Fibroblast of lung (primary cell): ENCODE data around the gene PDS5B. TPM values are rescaled to one million over a fixed set of nuclear protein-coding genes. Genes with fewer than 3 reads are reported as not detected.

Source experiments
- DNase-seq, 2 donors: peaks; one replicate each; pipeline versions ENCODE4 v3.0.0 to v3.0.0-alpha.2; 2010; ENCODE audit warnings: low read depth in 2 of 2
- H2AFZ ChIP-seq: 2 replicates; pipeline ENCODE4 v1.5.1; 2012; ENCODE audit warnings: low read length, control low read depth, inconsistent platforms
- H3K27ac ChIP-seq: 2 replicates; pipeline ENCODE4 v1.5.1; 2011; ENCODE audit warnings: low read length, control low read depth; ENCODE audit not compliant: insufficient read depth
- H3K27me3 ChIP-seq: 2 replicates; pipeline ENCODE4 v1.5.1; 2011; ENCODE audit warnings: mild to moderate bottlenecking, low read length; ENCODE audit not compliant: control insufficient read depth, insufficient read depth
- H3K36me3 ChIP-seq: 2 replicates; pipeline ENCODE4 v1.5.1; 2011; ENCODE audit warnings: low read length; ENCODE audit not compliant: control insufficient read depth, insufficient read depth
- H3K4me1 ChIP-seq: 2 replicates; pipeline ENCODE4 v1.5.1; 2011; ENCODE audit warnings: low read length; ENCODE audit not compliant: control insufficient read depth, insufficient read depth; ENCODE audit errors: extremely low read depth
- H3K4me2 ChIP-seq: 2 replicates; pipeline ENCODE4 v1.5.1; 2011; ENCODE audit warnings: low read length, control low read depth; ENCODE audit not compliant: insufficient read depth; ENCODE audit errors: extremely low read depth
- H3K4me3 ChIP-seq, 4 experiments: fragments of 200-600 bp in 1 of 4; sonication (generic) in 1 of 4; replicated peaks in 1 of 4; 2 replicates each; pipeline ENCODE4 v1.5.1; 2011 to 2016; ENCODE audit warnings: low read length in 4 of 4, low read depth in 3 of 4, mild to moderate bottlenecking in 3 of 4, control low read depth in 2 of 4, inconsistent platforms in 1 of 4, mixed read lengths in 1 of 4; ENCODE audit not compliant: insufficient read depth in 1 of 4; ENCODE audit errors: control extremely low read depth in 1 of 4
- H3K79me2 ChIP-seq: 2 replicates; pipeline ENCODE4 v1.5.1; 2012; ENCODE audit warnings: mild to moderate bottlenecking, low read length, inconsistent platforms; ENCODE audit not compliant: control insufficient read depth, insufficient read depth
- H3K9ac ChIP-seq: 2 replicates; pipeline ENCODE4 v1.5.1; 2011; ENCODE audit warnings: mild to moderate bottlenecking, low read length, control low read depth; ENCODE audit not compliant: insufficient read depth
- H3K9me3 ChIP-seq: 2 replicates; pipeline ENCODE4 v1.5.1; 2012; ENCODE audit warnings: low read depth, low read length; ENCODE audit not compliant: control insufficient read depth, insufficient read depth
- H4K20me1 ChIP-seq: 2 replicates; pipeline ENCODE4 v1.5.1; 2011; ENCODE audit warnings: low read length; ENCODE audit not compliant: control insufficient read depth, insufficient read depth; ENCODE audit errors: extremely low read depth
- EZH2 ChIP-seq: IDR thresholded peaks from 2 replicates; pipeline ENCODE4 v1.5.1; 2012; ENCODE audit warnings: low read length, control low read depth, mild to moderate bottlenecking; ENCODE audit errors: missing control alignments
- polyA plus RNA-seq, 2 donors: library from polyadenylated mRNA; depleted of rRNA in 1 of 2; stranded (reverse) in 1 of 2; unstranded in 1 of 2; fragments of >200 nt; gene quantifications; 2 replicates each; pipeline ENCODE4 v1.2.1, GENCODE V29; 2011 to 2012; ENCODE audit warnings: missing spikeins in 1 of 2
- total RNA-seq: library from RNA; depleted of rRNA; stranded (reverse); fragments of >200 nt; gene quantifications from 2 replicates; pipeline ENCODE4 v1.2.1, GENCODE V29; 2014
- TF ChIP-seq, protein P1 (sequence below), 2 donors: IDR thresholded peaks in 1 of 2; conservative IDR thresholded peaks in 1 of 2; 1 replicate in 1 of 2; 2 replicates in 1 of 2; pipeline ENCODE4 v1.5.1; 2011 to 2012; ENCODE audit warnings: low read length in 2 of 2, control low read depth in 1 of 2, inconsistent platforms in 1 of 2, low read depth in 1 of 2, mild to moderate bottlenecking in 1 of 2

The PDS5B gene
- total and polyA plus RNA-seq, 2 donors (not counting 1 experiment from before 2014, with no cell fraction given) = 18.6 to 25.6 TPM

DNA sequence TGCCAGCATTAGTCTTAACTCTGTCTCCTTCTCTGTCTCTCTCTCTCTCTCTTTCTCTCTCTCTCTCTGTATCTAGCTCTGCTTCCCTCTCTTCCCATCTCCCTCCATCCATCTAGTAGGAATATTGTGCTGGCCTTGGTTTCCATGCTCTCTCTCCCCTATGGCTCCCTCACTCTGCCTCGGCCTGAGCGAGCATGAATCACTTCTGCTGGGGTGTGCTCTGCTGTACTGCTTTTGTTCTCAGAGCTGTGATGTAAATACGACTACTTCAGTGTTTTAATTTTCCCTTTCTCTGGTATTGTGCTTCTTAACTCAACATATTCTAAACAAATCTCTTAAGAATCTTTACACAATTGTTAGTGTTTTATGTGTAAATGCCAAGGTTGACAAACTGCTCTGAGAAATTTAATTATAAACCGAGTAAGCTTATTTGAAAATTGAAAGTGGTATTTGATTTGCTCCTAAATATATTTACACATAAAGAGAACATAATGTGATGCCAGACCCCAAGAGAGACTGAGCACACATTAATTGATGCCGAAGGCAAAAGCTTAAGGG, 218.5 kb downstream of the PDS5B start:
- no peak overlapping the region for H3K27ac ChIP-seq
- no peaks in the 10 kb centered on the region for H3K4me1 ChIP-seq
- H3K27me3 ChIP-seq = no peaks in the 10 kb centered on the region
- no peaks in the 10 kb centered on the region for H3K36me3 ChIP-seq
- no peaks in the 10 kb centered on the region for H4K20me1 ChIP-seq
- DNase-seq = peak; percentile 46 to 49
- H2AFZ ChIP-seq = peak overlapping the region; percentile 46
- no peaks in the 10 kb centered on the region for H3K79me2 ChIP-seq
- no peak overlapping the region for H3K4me2 ChIP-seq
- no peaks in the 10 kb centered on the region for H3K9me3 ChIP-seq
- TF ChIP-seq, protein P1, sequence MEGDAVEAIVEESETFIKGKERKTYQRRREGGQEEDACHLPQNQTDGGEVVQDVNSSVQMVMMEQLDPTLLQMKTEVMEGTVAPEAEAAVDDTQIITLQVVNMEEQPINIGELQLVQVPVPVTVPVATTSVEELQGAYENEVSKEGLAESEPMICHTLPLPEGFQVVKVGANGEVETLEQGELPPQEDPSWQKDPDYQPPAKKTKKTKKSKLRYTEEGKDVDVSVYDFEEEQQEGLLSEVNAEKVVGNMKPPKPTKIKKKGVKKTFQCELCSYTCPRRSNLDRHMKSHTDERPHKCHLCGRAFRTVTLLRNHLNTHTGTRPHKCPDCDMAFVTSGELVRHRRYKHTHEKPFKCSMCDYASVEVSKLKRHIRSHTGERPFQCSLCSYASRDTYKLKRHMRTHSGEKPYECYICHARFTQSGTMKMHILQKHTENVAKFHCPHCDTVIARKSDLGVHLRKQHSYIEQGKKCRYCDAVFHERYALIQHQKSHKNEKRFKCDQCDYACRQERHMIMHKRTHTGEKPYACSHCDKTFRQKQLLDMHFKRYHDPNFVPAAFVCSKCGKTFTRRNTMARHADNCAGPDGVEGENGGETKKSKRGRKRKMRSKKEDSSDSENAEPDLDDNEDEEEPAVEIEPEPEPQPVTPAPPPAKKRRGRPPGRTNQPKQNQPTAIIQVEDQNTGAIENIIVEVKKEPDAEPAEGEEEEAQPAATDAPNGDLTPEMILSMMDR (conservative IDR thresholded peaks at IDR 0.05 in 1 of 2, IDR thresholded peaks at IDR 0.05 in 1 of 2; ENCODE audit: low read depth in 1 of 2, low read length in 2 of 2) = no peak
- no peak for TF ChIP-seq EZH2
- no peak overlapping the region for H3K9ac ChIP-seq
- H3K4me3 ChIP-seq = no peak overlapping the region

- no peak for DNase-seq
- Histone ChIP-seq H3K27ac (no peak overlapping the region), H3K4me3 (no peak overlapping the region), H2AFZ (peak overlapping the region; percentile 5), H3K9me3 (no peaks in the 10 kb centered on the region), H4K20me1 (no peaks in the 10 kb centered on the region), H3K36me3 (no peaks in the 10 kb centered on the region), H3K4me2 (no peak overlapping the region), H3K79me2 (no peaks in the 10 kb centered on the region), H3K27me3 (no peaks in the 10 kb centered on the region), H3K9ac (no peak overlapping the region), H3K4me1 (no peaks in the 10 kb centered on the region)
- TF ChIP-seq EZH2 = no peak
- TF ChIP-seq, protein P1 (conservative IDR thresholded peaks at IDR 0.05 in 1 of 2, IDR thresholded peaks at IDR 0.05 in 1 of 2; ENCODE audit: low read depth in 1 of 2, low read length in 2 of 2) = no peak
Observed at GRCh38 chr13:32811297-32811800, 225.1 kb downstream of the PDS5B start.

- TF ChIP-seq, protein P1 (conservative IDR thresholded peaks at IDR 0.05 in 1 of 2, IDR thresholded peaks at IDR 0.05 in 1 of 2; ENCODE audit: low read depth in 1 of 2, low read length in 2 of 2) = no peak
- Histone ChIP-seq H3K4me1 (peaks cover 2% of the 10 kb centered on the region), H3K27ac (no peak overlapping the region), H3K79me2 (no peaks in the 10 kb centered on the region), H3K27me3 (no peaks in the 10 kb centered on the region), H4K20me1 (no peaks in the 10 kb centered on the region), H3K4me2 (no peak overlapping the region), H2AFZ (no peak overlapping the region), H3K4me3 (no peak overlapping the region), H3K9me3 (no peaks in the 10 kb centered on the region), H3K9ac (no peak overlapping the region), H3K36me3 (no peaks in the 10 kb centered on the region)
- DNase-seq = no peak
Observed at GRCh38 chr13:32821149-32821688, 235.0 kb downstream of the PDS5B start.
